Pancreas (tissue), 10 donors: Measurements from ENCODE around the gene ARHGAP6. TPM values are rescaled to one million over a fixed set of nuclear protein-coding genes. Genes with fewer than 3 reads are reported as not detected.

Experiments used
- ATAC-seq, 4 donors: fragments of 200-7000 bp; cut with Tn5 transposase; one replicate each; pipeline versions ENCODE4 v1.8.0 to v1.9.1; 2020; ENCODE audit warnings: mild to moderate bottlenecking in 4 of 4, moderate library complexity in 4 of 4
- DNase-seq, 6 donors: peaks; one replicate each; pipeline ENCODE4 v3.0.0-alpha.2; 2020
- FAIRE-seq: peaks from 2 replicates; lab custom pipeline; 2012; peaks lifted over from hg19 to GRCh38; lab: Jason Lieb, UNC
- H3K27ac ChIP-seq, 4 donors: fragments of 200-600 bp; sonication (generic); 1 replicate in 3 of 4; 2 replicates in 1 of 4; pipeline versions ENCODE4 v1.5.0 to v1.8.0; 2020
- H3K27me3 ChIP-seq, 4 donors: fragments of 200-600 bp; one replicate each; pipeline ENCODE4 v1.8.0; 2021
- H3K36me3 ChIP-seq, 3 donors: fragments of 200-600 bp; sonication (generic) in 1 of 3; one replicate each; pipeline versions ENCODE4 v1.5.0 to v1.8.0; 2020 to 2021
- H3K4me1 ChIP-seq, 3 donors: fragments of 200-600 bp; one replicate each; pipeline ENCODE4 v1.8.0; 2021
- H3K4me3 ChIP-seq, 4 donors: fragments of 200-600 bp; sonication (generic) in 2 of 4; one replicate each; pipeline versions ENCODE4 v1.5.0 to v1.8.0; 2020 to 2021
- H3K9me3 ChIP-seq, 4 donors: fragments of 200-600 bp; one replicate each; pipeline ENCODE4 v1.8.0; 2021
- WGBS, 2 donors: extraction: QIAGEN DNeasy Blood & Tissue Kit; methylation state at CpG; one replicate each; pipeline ENCODE4 v1.1.7; 2013; 5-methylcytosine and 5-hydroxymethylcytosine counted together
- intact Hi-C, 3 donors: fragments of 100-400 bp; cut with DNase I; formaldehyde crosslinking; loops; one replicate each; pipeline versions ENCODE4 v1.11.1 to v1.14.2; 2022
- polyA plus RNA-seq, 2 donors: library from polyadenylated mRNA; stranded (reverse); fragments of 200-250 nt; gene quantifications; one replicate each; pipeline ENCODE4 v1.2.3, GENCODE V29; 2013
- total RNA-seq, 6 donors: library from RNA; stranded (reverse); fragmentation: NEBNext Ultra II Directional in 4 of 6; extraction: Animal tissue kit (Norgen Biotek cat#: 25700) in 4 of 6; gene quantifications; one replicate each; pipeline versions ENCODE4 v1.2.1 to v1.2.4, GENCODE V29; 2021 to 2023
- TF ChIP-seq, protein P1 (sequence below), 4 donors: fragments of 200-600 bp; sonication (generic) in 3 of 4; IDR thresholded peaks; one replicate each; pipeline versions ENCODE4 v1.5.0 to v1.8.0; 2021; ENCODE audit warnings: antibody characterized with exemption in 4 of 4
- donor health status: healthy with polysubstance abuse.
- donor health status: DM: no; HTN: no; CAD: no; lungs with moderate emphysema.
- donor health status: DM: no; HTN: no; CAD: no.
- donor health status: control.
- donor health status: control.
- donor health status: Bipolar disorder and iron deficiency.
- donor health status: DM: yes; HTN: yes; CAD: no.
- donor health status: DM: no; HTN: no; CAD: no.
- donor health status: DM: no; HTN: no; CAD: no.
- donor health status: DM: yes; HTN: yes; CAD: no.

Gene ARHGAP6, protein sequence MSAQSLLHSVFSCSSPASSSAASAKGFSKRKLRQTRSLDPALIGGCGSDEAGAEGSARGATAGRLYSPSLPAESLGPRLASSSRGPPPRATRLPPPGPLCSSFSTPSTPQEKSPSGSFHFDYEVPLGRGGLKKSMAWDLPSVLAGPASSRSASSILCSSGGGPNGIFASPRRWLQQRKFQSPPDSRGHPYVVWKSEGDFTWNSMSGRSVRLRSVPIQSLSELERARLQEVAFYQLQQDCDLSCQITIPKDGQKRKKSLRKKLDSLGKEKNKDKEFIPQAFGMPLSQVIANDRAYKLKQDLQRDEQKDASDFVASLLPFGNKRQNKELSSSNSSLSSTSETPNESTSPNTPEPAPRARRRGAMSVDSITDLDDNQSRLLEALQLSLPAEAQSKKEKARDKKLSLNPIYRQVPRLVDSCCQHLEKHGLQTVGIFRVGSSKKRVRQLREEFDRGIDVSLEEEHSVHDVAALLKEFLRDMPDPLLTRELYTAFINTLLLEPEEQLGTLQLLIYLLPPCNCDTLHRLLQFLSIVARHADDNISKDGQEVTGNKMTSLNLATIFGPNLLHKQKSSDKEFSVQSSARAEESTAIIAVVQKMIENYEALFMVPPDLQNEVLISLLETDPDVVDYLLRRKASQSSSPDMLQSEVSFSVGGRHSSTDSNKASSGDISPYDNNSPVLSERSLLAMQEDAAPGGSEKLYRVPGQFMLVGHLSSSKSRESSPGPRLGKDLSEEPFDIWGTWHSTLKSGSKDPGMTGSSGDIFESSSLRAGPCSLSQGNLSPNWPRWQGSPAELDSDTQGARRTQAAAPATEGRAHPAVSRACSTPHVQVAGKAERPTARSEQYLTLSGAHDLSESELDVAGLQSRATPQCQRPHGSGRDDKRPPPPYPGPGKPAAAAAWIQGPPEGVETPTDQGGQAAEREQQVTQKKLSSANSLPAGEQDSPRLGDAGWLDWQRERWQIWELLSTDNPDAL (N-terminal part only)
- total RNA-seq: 1 to 10 TPM in 5 of 6 donors, under 1 TPM in 1; 0.79 to 3.3 (median 2.1) TPM
- polyA plus RNA-seq: 1 to 10 TPM in 1 of 2 donors, under 1 TPM in 1; 0.87 to 1.0 TPM

DNA sequence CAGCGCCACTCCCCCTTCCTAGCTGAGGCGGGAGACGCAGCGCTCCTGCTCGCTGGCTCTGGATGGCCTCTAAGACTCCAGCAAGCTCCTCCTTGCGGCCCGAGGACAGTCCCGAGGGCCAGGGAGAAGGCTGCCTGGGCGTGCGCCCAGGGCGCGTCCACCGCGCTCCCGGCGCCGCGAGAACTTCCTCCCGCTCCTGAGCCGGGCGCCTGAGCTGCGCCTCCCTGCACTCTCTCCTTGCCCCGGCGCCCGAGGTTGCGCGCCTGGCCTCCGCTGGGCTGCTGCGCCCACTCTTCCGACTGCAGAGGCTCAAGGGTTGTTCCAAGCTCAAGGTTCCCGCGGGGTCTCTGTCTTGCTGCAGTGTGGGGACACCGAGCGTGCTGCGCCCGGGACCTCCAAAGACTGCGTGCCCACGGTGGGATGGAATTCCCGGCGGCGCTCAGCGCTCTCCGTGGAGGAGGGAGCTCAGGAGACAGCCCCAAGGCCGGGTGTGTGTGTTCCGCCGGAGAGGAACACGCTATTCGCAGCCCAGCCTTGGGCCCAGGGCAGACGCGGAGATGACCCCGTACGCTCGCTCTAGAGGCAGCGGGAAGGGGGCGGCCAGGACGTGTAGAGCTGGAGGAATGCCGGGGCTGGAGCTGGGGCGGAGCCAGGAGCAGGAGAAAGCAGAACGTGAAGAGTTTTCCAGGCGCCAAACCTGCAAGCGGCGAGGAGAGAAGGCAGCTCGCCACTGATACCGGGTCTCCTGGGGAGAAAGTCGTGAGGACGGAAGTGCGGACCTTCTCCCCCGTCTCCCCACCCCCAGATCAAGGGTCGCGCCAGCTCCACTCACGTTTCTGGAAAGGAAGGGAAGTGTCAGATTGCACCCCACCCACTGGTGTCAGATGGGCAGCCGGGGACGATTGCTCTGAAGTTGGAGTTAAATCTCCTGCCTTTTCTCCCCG, at the start of gene ARHGAP6:
Gene ARHGAP6, minus strand, starts transcription at position 753 of the 944 bp plus-strand sequence. CDS start 1,092 bp downstream, outside the sequence.
- WGBS, 2 donors: 1 to 27% methylated on average over 66 to 74 of the region's 74 CpGs
- Histone ChIP-seq H3K4me1 (no peaks in the 10 kb centered on the region), H3K27me3 (peaks cover 0 to 58% (median 12%) of the 10 kb centered on the region in 4 donors), H3K27ac (no peak within 1 kb of the TSS), H3K9me3 (no peaks in the 10 kb centered on the region), H3K36me3 (no peaks in the 10 kb centered on the region), H3K4me3 (peak within 1 kb of the TSS in 2 of 4 donors; percentile 9 to 22)
- intact Hi-C loops: no loop called here
- DNase-seq: peak in 2 of 6 donors; percentile 50 to 53
- FAIRE-seq: no peak
- TF ChIP-seq, protein P1, sequence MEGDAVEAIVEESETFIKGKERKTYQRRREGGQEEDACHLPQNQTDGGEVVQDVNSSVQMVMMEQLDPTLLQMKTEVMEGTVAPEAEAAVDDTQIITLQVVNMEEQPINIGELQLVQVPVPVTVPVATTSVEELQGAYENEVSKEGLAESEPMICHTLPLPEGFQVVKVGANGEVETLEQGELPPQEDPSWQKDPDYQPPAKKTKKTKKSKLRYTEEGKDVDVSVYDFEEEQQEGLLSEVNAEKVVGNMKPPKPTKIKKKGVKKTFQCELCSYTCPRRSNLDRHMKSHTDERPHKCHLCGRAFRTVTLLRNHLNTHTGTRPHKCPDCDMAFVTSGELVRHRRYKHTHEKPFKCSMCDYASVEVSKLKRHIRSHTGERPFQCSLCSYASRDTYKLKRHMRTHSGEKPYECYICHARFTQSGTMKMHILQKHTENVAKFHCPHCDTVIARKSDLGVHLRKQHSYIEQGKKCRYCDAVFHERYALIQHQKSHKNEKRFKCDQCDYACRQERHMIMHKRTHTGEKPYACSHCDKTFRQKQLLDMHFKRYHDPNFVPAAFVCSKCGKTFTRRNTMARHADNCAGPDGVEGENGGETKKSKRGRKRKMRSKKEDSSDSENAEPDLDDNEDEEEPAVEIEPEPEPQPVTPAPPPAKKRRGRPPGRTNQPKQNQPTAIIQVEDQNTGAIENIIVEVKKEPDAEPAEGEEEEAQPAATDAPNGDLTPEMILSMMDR (IDR thresholded peaks at IDR 0.05): no peak
- peak in 3 of 4 donors; percentile 53 to 65 (median 61) for ATAC-seq

DNA sequence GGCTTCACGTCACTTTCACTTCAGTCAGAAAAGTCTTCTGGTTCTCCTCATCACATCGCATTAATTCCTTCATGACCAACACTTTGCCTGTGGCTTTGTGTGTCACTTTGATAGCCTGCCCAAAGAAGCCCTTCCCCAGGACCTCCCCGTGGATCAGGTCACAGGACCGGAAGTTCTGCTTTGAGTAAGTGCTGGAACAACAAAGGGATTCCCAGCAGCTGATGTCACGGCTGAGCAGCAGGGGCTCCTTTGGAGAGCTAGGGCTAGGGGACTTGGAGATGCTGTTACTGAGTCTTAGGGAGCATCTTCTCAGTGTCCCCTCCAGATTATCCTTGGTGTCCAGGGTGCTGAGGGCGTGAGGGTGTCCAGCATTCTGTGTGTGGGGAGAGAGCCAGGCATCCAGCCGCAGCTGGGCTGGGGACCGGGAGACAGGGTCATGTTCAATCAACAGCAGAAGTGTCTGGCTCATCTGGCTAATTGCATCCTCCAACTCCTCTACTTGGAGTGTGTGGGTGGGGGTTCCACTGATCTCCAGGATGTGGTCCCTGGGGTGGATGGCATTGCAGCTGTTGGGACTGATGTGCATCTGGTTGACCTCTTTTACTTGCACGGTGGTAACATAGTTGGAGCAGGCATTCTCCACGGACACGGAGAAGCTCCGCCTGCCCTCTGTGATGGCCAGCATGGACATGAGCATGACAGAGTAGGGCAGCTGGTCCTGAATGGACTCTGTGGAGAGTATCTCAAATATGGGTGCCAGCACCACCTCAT, 39.2 kb upstream of the ARHGAP6 start:
- no peaks in the 10 kb centered on the region for H3K4me1 ChIP-seq
- no peak for DNase-seq
- no peak overlapping the region for H3K4me3 ChIP-seq
- no peak overlapping the region for H3K27ac ChIP-seq
- TF ChIP-seq, protein P1 (IDR thresholded peaks at IDR 0.05): no peak
- intact Hi-C loops: no loop called here
- H3K9me3 ChIP-seq: no peaks in the 10 kb centered on the region
- FAIRE-seq: no peak
- peaks cover 0 to 16% (median 0%) of the 10 kb centered on the region in 4 donors for H3K27me3 ChIP-seq
- no peak for ATAC-seq
- no peaks in the 10 kb centered on the region for H3K36me3 ChIP-seq
- WGBS, 2 donors: 63 to 77% methylated on average over 12 of the region's 12 CpGs

DNA sequence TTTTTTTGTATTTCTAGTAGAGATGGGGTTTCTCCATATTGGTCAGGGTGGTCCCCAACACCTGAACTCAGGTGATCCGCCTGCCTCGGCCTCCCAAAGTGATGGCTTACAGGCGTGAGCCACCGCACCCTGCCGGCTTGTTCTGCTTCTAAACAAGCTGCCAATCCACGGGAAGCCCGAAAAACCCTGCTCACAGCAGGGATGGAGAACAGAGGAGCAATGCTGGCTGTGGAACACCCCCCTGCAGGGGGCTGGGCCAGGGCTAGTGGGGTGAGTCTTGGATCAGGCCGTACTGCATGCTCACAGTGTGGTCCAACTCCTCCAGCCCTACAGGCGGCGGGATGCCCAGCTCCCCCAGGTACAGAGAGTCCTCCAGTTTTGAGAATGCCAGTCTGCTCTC, 38.1 kb upstream of the ARHGAP6 start:
- Histone ChIP-seq H3K4me3 (no peak overlapping the region), H3K36me3 (no peaks in the 10 kb centered on the region), H3K9me3 (no peaks in the 10 kb centered on the region), H3K4me1 (no peaks in the 10 kb centered on the region), H3K27ac (no peak overlapping the region), H3K27me3 (peaks cover 0 to 16% (median 0%) of the 10 kb centered on the region in 4 donors)
- 79 to 80% methylated on average over 10 of the region's 10 CpGs for WGBS, 2 donors
- no peak for FAIRE-seq
- intact Hi-C loops: no loop called here
- DNase-seq: peak in 1 of 6 donors; percentile 50
- ATAC-seq: no peak
- TF ChIP-seq, protein P1 (IDR thresholded peaks at IDR 0.05): no peak
